DMS114 treated with DMSO at 0.1 percent for 48 hours (cell line): Measurements from ENCODE around the gene FILIP1L.

Experiments used
- DNase-seq: peaks from one replicate; lab custom pipeline; 2025; ENCODE audit not compliant: unreplicated experiment; lab: John Stamatoyannopoulos, UW

FILIP1L gene

DNA sequence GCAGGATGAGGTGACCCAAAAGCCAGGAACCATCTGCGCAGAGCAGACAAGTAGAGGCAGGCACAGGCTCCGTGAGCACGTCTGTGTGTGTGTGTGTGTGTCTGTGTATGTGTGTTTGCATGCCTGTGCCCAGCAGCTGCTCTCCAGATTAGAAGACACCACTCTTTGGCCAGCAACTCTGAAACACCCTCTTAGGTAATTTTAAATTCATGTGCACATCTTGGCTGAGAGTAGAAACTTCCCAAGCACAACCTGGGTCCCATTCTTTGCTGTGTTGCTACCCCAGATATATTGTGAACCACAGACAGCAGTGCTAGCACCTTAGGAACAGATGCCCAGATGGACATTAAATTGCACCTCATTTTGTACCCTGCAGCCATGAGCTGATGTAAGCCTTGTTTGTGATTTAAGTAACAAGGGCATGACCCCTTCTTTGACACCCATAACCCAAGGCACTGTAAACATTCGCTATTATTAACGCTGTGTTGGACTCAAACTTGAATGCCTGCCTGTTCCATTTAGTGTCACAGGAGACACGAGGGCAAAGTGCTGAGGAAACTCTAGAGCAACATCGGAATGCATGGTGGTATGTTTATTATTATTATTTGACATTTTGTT, at the start of gene FILIP1L:
Gene FILIP1L, minus strand, starts transcription at position 89 of the 618 bp plus-strand sequence.
- DNase-seq = no peak

DNA sequence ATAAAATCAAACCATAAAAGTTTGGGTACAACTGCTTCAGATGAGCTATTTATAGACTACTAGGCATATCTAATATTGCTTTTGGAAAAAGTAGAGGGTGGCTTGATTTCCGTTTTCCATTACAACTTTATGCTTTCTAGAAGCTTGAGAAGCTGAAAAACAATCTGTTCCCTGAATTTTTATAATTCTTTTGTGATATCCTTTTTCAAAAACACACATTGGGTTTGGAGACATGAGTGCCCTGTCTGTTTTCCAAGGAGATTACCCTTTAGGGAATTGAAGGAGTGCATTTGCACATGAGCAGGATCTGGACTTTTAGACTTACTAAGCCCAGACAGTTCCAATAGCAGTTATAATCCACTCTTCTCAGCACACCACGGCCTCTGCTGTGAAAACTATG, 49.5 kb upstream of the FILIP1L start:
- no peak for DNase-seq

DNA sequence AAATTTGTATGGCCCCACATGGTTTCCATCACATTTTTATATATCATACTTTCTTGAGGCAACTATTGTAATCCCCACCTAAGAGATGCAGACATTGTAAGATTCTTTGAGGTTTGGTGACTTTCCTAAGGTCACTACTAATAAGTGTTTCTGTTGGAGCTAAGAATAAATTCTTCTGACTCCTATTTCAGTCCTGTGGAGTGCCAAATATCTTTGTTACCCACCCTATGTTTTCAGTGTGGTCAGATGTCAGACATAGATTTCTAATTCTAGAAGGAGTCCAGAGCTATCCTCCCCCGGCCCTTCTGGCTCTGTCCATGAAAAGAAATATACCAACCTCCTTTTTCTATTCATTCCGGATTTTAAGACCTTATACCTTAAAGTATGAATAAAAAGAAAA, 46.2 kb upstream of the FILIP1L start:
- DNase-seq = no peak

DNA sequence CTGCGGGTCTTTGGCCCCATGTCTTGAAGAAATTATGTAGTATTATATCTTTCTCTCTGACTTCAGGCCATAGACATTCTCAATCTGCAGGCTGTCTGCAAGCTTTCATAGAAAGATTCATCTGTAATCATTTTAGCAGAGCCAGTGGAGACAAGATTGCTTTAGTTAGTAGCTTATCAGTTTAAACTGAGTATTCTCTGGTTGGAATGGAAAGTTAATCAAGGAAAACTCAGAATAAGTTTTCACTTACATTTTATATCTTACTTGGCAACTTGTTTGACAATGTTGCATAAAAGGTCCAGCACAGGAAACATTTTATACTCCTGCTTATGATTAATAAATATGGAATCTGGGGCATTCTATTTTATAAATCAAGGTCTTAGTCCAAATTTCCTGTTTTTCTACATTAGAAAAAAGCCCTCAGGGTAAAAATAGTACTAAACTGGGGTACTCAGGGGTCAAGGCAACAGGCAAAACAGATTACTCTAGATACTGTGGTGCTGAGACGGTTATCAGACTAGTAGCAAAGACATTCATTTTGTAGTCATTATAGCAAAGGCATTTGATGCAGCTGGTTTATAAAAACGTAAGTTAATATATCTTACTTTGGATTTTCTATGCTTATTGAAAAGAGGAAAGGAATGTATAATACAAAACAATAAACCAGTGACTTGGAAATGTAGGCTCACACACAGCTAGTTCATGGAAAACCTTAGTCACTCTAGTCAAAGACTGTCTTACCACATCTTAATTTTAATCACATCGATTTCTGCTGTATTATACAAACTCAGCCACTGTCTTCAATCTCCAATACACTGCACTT, 45.2 kb upstream of the FILIP1L start:
- DNase-seq = no peak

DNA sequence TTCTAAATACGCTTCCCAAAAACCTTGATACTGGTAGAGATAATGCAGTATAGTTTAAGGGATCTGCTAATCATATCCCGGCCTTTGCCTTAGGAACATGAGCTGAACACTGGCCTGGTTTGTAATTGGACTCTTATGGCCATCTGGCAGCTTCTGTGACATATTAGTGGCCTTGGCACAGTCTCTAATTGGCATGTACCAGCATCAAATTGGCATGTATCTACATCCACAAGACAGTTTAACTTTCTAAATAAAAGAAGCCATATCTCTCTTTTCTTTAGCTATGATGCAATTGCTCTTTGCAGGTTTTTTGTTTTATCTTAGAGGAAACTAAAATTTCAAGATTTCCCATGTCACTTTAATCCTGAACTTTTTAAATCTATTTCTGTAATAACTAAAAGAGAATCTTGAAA, 44.6 kb upstream of the FILIP1L start:
- no peak for DNase-seq

DNA sequence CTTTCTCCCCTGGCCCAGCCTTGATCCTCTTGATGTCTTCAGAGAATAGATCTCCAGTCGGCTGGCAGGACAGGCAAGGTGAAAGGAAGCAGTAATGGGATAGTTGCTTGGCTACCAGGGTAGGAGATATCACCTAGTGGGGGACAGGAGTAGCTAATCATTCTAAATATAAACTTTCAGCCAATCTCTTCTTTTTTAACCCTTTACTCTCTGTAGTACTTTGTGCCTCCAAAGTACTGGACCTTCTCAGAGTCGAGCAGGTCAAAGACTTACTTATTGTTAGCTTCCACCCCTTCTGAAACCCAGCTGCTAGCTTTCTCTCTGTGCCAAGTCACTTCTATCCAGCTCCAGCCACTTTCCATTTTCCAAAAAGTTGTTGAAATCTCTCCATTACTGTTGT, 43.4 kb upstream of the FILIP1L start:
- no peak for DNase-seq

DNA sequence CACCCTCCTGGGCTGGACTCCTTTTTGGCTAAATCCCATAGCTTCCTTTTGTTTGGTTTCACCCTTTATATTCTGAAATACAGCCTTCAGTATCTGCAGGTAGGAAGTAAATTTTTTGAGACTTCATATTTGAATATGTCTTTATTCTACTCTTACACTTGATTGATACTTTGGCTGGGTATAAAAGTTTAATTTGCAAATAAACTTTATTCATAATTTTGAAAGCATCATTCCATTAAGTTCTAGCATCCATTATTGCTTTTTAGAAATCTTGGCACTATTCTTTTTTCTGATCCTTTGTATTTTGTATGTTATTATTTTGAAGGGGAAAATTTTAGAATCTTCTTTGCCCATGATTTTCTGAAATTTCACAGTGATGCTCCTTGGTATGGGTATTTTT, 41.3 kb upstream of the FILIP1L start:
- no peak for DNase-seq

DNA sequence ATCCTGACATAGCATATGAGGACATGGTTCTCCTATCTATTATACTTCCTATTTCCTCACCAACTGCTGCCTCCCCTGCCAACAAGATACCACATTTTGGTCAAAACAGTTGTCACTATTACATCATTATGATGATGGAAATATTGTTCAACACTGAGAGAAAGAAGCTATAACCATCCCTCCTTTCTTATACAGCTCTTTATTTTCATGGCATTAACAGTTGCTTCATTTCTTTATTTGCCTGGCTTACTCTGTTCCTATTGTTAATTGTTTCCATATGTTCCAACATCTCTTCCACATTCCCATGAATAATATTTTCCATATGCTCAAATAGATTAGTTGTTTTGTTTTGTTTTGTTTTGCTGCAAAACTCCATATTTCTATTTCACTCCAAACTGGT, 40.8 kb upstream of the FILIP1L start:
- DNase-seq = no peak

DNA sequence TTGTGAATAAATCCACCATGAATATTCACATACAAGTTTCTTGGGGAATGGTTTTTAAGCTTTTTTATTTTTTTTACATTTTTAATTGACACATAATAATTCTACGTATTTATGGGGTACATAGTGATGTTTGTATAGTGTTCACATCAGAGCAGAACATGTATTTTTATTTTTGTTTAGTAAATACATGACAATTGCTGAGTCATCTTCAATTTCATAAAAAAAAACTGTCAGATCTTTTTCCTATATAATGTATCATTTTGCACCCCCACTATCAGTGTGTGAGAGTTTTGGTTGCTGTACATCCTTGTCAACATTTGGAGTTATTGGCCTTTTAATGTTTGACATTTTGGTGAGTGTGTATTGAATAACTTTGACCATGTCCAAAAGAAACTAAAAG, 39.9 kb upstream of the FILIP1L start:
- no peak for DNase-seq

DNA sequence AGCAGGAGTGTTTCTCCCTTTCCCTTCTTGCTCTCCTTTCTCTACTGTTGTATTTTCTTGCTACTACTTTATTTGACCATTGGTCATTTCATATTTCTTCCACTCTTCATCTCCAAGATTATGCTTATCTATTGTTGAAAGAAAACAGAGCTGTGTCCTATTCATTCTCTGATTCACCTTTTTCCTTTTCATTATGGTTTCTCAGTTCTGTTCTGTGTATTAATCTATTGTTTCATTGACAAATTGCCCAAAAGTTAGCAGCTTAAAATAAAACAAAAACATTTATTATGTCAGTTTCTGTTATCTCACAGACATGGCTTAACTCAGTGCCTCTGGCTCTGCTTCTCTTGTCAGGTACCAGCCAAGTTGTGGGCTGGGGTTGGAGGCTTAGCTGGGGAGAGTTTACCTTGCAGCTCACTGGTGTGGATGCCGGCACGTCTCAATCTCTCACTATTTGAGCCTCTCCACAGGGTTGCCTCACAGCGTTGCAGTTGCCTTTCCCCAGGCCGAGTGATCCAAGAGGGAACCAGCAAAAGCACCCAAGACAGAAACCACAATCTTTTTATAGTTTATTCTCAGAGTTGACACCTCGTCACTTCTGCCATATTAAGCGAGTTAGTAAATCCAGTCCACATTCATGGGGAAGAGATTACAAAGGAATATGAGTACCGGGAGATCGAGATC, 36.9 kb upstream of the FILIP1L start:
- no peak for DNase-seq

DNA sequence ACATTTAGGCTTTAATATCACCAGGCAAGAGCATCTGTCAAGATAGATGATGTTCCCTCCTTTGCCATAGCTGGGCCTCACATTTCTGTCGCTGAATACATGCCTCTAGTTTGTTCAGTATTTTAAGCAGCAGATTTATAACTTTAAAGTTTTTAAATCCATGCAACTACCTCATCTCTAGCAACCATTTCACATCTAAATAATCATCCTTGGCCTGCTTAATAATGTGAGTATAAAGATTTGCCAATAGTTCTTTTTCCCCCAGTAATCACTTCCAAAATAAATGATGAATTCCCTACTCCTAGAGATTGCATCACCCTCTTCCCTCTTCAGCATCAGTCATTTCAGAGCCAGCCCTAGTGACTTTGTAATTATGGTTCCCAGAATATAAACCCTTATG, 36.2 kb upstream of the FILIP1L start:
- no peak for DNase-seq

DNA sequence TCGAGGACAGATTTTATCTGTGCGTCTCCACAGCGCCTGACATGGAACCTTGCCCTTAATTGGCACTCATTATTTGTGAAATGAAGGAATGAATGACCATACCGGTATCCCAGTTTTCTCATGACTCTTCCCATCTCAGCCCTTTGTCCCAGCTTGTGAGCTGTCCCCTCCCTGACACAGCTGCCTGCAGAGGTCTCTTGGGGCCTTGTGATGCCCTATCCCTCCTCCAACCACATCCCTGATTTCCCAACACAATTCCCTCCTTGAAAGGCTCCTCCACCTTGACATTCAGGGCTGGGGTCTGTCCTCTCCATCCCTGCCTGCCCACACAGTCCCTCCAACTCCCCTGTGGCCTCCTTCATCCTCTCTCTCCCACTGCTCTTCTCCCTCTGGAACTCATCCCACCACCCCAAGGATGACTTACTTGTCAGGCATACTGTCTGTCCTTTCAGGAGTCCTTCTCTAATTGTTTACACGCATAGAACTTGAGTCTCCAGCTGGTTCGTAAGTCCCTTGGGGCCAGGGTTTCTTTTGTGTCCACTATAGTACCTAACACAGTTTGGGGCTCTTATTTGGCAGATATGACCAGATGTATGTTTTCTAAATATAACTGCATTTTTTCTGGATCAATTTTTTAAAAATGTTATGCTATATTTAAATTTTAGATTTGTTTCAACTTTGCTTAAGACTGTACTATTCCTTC, 35.6 kb upstream of the FILIP1L start:
- no peak for DNase-seq

DNA sequence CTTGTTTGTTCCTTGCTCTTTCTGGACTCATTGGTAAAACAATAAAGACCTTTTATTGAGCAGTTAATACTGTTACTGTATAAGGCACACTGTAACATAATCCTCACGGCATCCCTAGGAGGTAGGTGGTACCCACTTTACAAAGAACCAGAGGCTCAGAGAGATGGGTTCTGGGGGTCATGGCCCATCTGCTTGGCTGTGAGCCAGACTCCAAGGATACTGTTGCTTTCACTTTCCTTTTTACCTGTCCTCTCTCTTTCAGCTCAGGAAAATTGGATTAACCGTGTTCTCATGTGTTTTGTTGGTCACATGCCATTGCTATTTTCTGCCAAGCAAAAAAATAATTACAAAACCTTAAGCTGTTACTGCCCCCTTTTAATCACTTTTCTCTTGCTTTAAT, 34.8 kb upstream of the FILIP1L start:
- DNase-seq = no peak

DNA sequence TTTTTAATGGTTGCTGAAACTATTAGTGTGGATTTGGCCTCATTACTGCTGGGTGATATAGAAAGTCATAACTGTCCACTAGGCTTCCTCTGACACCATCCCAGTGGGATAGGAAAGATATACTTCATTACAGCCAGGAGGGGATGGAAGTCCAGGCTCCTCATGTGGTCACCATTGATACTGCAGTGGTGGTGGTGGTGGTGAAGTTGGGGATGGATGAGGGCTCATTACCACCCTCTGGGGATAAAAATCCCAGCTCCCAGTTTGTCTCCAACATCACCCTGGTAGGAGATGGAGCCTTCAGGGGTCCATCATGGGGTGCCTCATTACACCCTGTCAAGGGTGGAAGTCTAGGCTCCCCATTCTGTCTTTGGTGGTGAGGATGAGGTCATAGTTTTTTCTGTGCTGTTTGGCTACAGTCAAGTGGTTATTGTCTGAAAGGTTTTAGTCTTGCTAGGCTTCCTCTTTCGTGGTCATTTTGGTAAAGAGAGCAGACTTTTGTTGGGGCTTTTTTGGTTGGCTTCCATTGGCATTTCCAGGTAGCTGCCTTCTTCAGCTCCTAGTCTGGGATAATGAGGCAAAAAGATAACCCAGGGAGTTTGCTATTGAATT, 30.1 kb upstream of the FILIP1L start:
- DNase-seq = no peak

DNA sequence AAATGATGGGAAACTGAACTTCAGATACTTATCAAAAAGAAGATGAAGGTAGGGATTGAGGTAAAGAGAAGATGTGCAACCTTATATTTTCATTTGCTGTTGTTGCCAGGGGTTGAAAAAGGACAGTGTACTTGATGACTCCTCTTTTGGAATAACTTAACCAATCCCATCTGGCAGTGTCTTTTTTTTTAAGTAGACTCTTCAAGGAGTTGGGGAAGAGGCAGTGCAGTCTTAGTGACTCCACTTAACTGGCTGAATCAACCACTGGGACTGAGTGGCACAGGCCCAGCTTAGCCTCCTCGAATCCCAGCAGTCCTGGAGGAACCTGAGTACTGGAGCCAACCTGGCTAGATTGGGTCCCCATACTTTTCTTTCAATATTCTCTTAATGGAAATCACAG, 27.3 kb upstream of the FILIP1L start:
- no peak for DNase-seq

DNA sequence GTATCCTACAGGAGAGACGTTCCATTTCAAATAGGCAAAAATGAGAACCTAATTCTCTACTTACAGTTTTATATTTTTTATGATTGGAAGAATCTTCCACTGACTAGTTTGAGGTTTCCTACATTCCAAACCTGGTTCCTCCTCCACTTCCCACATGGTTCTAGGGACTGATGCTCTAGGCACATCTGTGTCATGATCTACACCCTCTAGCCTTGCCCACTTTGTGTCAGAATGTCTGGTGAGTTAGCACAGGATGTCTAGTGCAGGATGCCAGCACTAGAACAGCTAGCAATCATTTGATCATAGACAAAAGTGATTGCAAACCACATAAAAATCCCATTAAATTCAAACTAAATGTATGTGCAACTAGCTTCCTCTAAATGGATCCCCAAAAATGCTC, 26.7 kb upstream of the FILIP1L start:
- DNase-seq = no peak

DNA sequence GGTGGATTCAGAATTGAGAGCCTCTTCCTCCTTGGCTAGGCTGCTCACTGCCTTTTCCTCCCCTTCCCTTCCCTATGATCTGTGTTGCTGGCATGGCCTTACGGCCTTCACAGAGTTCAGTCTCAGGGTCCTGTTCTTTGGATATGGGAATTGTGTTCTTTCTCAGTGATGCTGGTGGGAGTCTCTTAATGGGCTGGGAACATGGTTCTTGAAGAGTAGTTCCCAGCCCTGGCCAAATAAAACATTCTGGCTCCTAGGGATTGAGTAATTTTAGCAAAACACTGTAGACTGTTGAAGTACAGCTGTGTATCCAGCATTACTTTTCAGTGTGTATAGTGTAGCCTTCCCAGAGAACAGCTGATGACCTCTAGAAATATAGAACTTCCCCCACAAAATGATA, 22.6 kb upstream of the FILIP1L start:
- no peak for DNase-seq

DNA sequence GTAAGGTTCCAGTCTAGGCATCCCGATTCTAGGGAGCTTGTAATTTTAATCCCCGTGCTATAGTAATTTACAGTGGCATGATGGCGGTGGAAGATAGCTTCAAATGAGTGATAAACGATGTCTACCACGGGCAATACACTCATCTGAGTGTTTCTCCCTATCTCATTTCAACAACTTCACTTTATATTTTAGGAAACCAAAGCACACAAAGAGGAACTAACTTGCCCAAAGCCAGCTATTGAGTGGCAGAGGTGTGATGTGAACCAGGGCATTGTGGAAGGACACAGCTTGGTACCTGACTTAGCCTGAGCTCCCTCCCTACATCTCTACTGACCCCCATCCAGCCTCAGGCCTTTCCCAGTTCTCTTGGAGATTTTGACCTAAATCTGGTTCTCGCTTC, 16.9 kb upstream of the FILIP1L start:
- DNase-seq = no peak

DNA sequence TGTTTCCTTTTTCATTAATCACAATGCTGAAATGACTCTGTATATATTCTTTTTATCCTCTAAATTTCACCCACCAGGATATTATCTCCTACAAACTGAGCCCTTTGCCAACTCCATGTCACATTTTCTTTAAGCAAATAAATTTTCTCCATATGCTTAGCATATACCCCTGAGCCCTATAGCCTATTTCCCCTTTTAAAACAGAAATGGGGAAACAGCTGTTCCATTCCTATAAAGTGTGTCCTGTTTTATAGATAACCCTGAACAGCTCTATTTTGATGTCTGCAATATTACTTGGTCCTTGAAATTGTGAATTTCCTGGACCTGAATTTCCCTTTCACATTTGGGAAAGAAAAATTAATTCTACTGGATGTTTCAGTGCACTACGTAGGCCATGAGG, 15.6 kb upstream of the FILIP1L start:
- DNase-seq = no peak

DNA sequence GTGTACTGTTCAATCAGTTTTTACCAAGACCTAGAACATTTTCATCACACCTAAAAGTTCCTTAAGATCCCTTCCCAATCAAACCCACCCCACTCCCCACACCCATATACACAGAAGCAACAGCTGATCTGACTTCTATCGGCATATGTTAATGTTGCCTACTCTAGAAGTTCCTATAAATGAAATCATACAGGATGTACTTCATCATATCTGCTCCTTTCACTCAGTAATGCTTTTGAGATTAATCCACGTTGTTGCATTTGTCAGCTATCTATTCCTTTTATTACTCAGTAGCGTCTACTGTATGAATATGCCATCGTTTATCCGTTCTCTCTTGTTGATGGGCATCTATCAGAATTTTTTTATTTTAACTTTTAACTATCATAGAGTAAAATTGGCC, 14.3 kb upstream of the FILIP1L start:
- DNase-seq = no peak

DNA sequence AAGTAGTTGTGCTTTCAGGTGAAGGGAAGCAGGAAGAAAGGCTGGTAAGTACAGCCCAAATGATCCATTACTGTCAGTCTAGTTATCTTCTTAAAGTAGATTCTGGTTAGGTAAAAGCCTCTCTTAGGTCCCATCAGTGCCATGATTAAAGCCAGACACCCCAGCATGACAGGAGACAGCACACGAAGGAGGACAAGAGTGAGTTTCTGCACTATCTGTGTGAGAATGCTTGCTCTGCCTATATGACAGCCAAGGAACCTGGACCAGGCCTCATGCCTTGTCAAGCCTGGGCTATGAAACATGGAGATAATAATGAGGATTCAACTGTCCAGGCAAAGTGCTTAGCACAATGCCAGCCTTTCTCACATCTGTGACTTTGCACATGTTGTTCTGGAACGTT, 13.5 kb upstream of the FILIP1L start:
- DNase-seq = no peak
